Motor neuron (in vitro differentiated cells): ENCODE results near the gene ZFP3. TPM values are rescaled to one million over a fixed set of nuclear protein-coding genes. Genes with fewer than 3 reads are reported as not detected.
A peak's percentile ranks its signal among the peaks of the same experiment; 100 is the strongest.
"Not testable (repeated sequence)": the region's sequence is repeated elsewhere in the genome, so short reads cannot be mapped to it uniquely, and the experiment has no call there.

Experiments used
- ATAC-seq, 8 experiments: fragments of 200-7000 bp; cut with Tn5 transposase; replicated peaks in 6 of 8; 2 replicates each; pipeline ENCODE4 v1.8.0; 2021; ENCODE audit warnings: mild to moderate bottlenecking in 8 of 8, moderate library complexity in 8 of 8
- H3K27ac ChIP-seq, 2 donors: fragments of 250-450 bp; sonication (Bioruptor Pico); 2 replicates each; pipeline ENCODE4 v1.9.0; 2021; ENCODE audit warnings: antibody characterized with exemption in 2 of 2, mild to moderate bottlenecking in 2 of 2, moderate library complexity in 1 of 2
- H3K4me1 ChIP-seq, 2 donors: fragments of 250-450 bp; sonication (Bioruptor Pico); replicated peaks in 1 of 2; 2 replicates each; pipeline ENCODE4 v1.6.1; 2021; ENCODE audit warnings: antibody characterized with exemption in 2 of 2, mild to moderate bottlenecking in 2 of 2, moderate library complexity in 1 of 2
- H3K4me3 ChIP-seq, 5 donors: fragments of 250-450 bp; sonication (Bioruptor Pico); 2 replicates each; pipeline ENCODE4 v1.9.0; 2021; ENCODE audit warnings: antibody characterized with exemption in 5 of 5, mild to moderate bottlenecking in 5 of 5, moderate library complexity in 4 of 5
- WGBS, 10 experiments: fragments of 450-650 bp; shearing (Covaris generic); methylation state at CpG; one replicate each; pipeline ENCODE4 v1.0.0; 2022; 5-methylcytosine and 5-hydroxymethylcytosine counted together
- in situ Hi-C, 9 experiments: fragments of 400-800 bp; cut with MboI; loops; one replicate each; pipeline ENCODE4 v1.15.0; 2021; ENCODE audit warnings: low sequenced_read_pairs in 9 of 9, low pct_unique_long_range_greater_than_20kb in 2 of 9; ENCODE audit not compliant: unreplicated experiment in 9 of 9
- total RNA-seq, 8 experiments: library from RNA; unstranded; fragments of 300-600 nt; gene quantifications; 2 replicates each; pipeline versions ENCODE4 v1.2.3 to v1.2.4, GENCODE V29; 2022

The ZFP3 gene
- total RNA-seq, 8 experiments from 2014 or later, result 0.22 to 8.5 (median 1.6) TPM

GRCh38 chr17:5122056-5122455 is 43.8 kb downstream of the ZFP3 start:
- ATAC-seq, result peak in 4 of 8 experiments; percentile 3 to 16 (median 5)
- H3K27ac ChIP-seq, in situ Hi-C loops, H3K4me1 ChIP-seq: not testable (repeated sequence)
- peak overlapping the region in 3 of 5 donors; percentile 29 to 36 (median 34) for H3K4me3 ChIP-seq
- WGBS, 10 experiments, result 0 to 100% (median 60%) methylated on average over 1 of the region's 7 CpGs; no CpG with 5 or more reads in 7 of the 10 experiments

- in situ Hi-C loops, result no loop called here
- WGBS, 10 experiments, result no CpG with 5 or more reads among the region's 75 CpGs
- Histone ChIP-seq H3K4me1 (peaks cover 0 to 4% of the 10 kb centered on the region in 2 donors), H3K27ac (no peak overlapping the region), H3K4me3 (peak overlapping the region; percentile 5 to 36 (median 29))
- ATAC-seq, result peak; percentile 75 to 89 (median 78)
Measured at GRCh38 chr17:5122586-5123342, 44.5 kb downstream of the ZFP3 start.

GRCh38 chr17:5123343-5124124 is 45.3 kb downstream of the ZFP3 start:
- 30 to 100% (median 88%) methylated on average over 2 to 11 of the region's 53 CpGs; no CpG with 5 or more reads in 4 of the 10 experiments for WGBS, 10 experiments
- H3K27ac ChIP-seq, result no peak overlapping the region
- in situ Hi-C loops, result no loop called here
- H3K4me3 ChIP-seq, result peak overlapping the region in 2 of 5 donors; percentile 34 to 36
- peak in 4 of 8 experiments; percentile 9 to 33 (median 22) for ATAC-seq
- H3K4me1 ChIP-seq, result peaks cover 0 to 4% of the 10 kb centered on the region in 2 donors

GRCh38 chr17:5124125-5124760 is 46.0 kb downstream of the ZFP3 start:
- H3K4me3 ChIP-seq, H3K27ac ChIP-seq, in situ Hi-C loops, H3K4me1 ChIP-seq: not testable (repeated sequence)
- peak in 1 of 8 experiments; percentile 11 for ATAC-seq
- WGBS, 10 experiments, result 17 to 100% (median 90%) methylated on average over 1 to 4 of the region's 5 CpGs; no CpG with 5 or more reads in 5 of the 10 experiments

GRCh38 chr17:5124896-5125295 is 46.6 kb downstream of the ZFP3 start:
- H3K4me3 ChIP-seq, H3K4me1 ChIP-seq, ATAC-seq, H3K27ac ChIP-seq, in situ Hi-C loops: not testable (repeated sequence)
- WGBS, 10 experiments, result 20 to 100% (median 65%) methylated on average over 1 to 7 of the region's 7 CpGs; no CpG with 5 or more reads in 3 of the 10 experiments

- no peak overlapping the region for H3K27ac ChIP-seq
- H3K4me3 ChIP-seq, result no peak overlapping the region
- in situ Hi-C loops, result no loop called here
- no peak for ATAC-seq
- H3K4me1 ChIP-seq, result peaks cover 0 to 4% of the 10 kb centered on the region in 2 donors
- WGBS, 10 experiments, result 55 to 100% (median 80%) methylated on average over 1 to 6 of the region's 17 CpGs; no CpG with 5 or more reads in 2 of the 10 experiments
Measured at GRCh38 chr17:5126719-5127488, 48.6 kb downstream of the ZFP3 start.

- 14 to 83% (median 73%) methylated on average over 1 to 3 of the region's 4 CpGs; no CpG with 5 or more reads in 3 of the 10 experiments for WGBS, 10 experiments
Measured at GRCh38 chr17:5127910-5128309, 49.6 kb downstream of the ZFP3 start.

GRCh38 chr17:5128387-5128786 is 50.1 kb downstream of the ZFP3 start:
- WGBS, 10 experiments, result 0 to 40% (median 25%) methylated on average over 1 to 2 of the region's 8 CpGs; no CpG with 5 or more reads in 7 of the 10 experiments
- H3K4me1 ChIP-seq, H3K4me3 ChIP-seq, ATAC-seq, H3K27ac ChIP-seq, in situ Hi-C loops: not testable (repeated sequence)

More at GRCh38 chr17:5127910-5128309, 49.6 kb downstream of the ZFP3 start:
- Histone ChIP-seq H3K4me3 (no peak overlapping the region), H3K4me1 (no peaks in the 10 kb centered on the region), H3K27ac (no peak overlapping the region)
- ATAC-seq, result no peak
- in situ Hi-C loops, result no loop called here

- H3K4me3 ChIP-seq, result no peak overlapping the region
- WGBS, 10 experiments, result 66 to 78% (median 70%) methylated on average over 2 to 8 of the region's 11 CpGs; no CpG with 5 or more reads in 6 of the 10 experiments
- in situ Hi-C loops, result no loop called here
Measured at GRCh38 chr17:5128905-5129535, 50.8 kb downstream of the ZFP3 start.

GRCh38 chr17:5129770-5130169 is 51.5 kb downstream of the ZFP3 start:
- H3K4me1 ChIP-seq, in situ Hi-C loops, H3K27ac ChIP-seq, H3K4me3 ChIP-seq, ATAC-seq: not testable (repeated sequence)
- WGBS, 10 experiments, result 80 to 93% (median 90%) methylated on average over 1 to 3 of the region's 8 CpGs; no CpG with 5 or more reads in 7 of the 10 experiments

More at GRCh38 chr17:5128905-5129535, 50.8 kb downstream of the ZFP3 start:
- ATAC-seq, result no peak
- Histone ChIP-seq H3K4me1 (no peaks in the 10 kb centered on the region), H3K27ac (no peak overlapping the region)

- WGBS, 10 experiments, result 31 to 100% (median 90%) methylated on average over 2 to 3 of the region's 10 CpGs; no CpG with 5 or more reads in 6 of the 10 experiments
- H3K4me3 ChIP-seq, H3K27ac ChIP-seq, ATAC-seq, H3K4me1 ChIP-seq, in situ Hi-C loops: not testable (repeated sequence)
Measured at GRCh38 chr17:5130261-5130660, 52.0 kb downstream of the ZFP3 start.

GRCh38 chr17:5130687-5131086 is 52.4 kb downstream of the ZFP3 start:
- 10 to 40% (median 39%) methylated on average over 1 to 2 of the region's 5 CpGs; no CpG with 5 or more reads in 7 of the 10 experiments for WGBS, 10 experiments
- H3K27ac ChIP-seq, H3K4me3 ChIP-seq, ATAC-seq, H3K4me1 ChIP-seq, in situ Hi-C loops: not testable (repeated sequence)
